Epithelial cell of esophagus (primary cell): ENCODE data around the gene AUTS2.

Experiments used
- DNase-seq: peaks from one replicate; pipeline ENCODE4 v3.0.0; 2010; ENCODE audit warnings: low read depth
- H3K4me3 ChIP-seq: 2 replicates; pipeline ENCODE4 v1.5.1; 2011; ENCODE audit warnings: mild to moderate bottlenecking, low read length, control low read depth
- TF ChIP-seq, protein P1 (sequence below): IDR thresholded peaks from 2 replicates; pipeline ENCODE4 v1.5.1; 2011; ENCODE audit warnings: low read depth, mild to moderate bottlenecking, low read length, control low read depth, inconsistent platforms; ENCODE audit not compliant: insufficient read depth; ENCODE audit errors: missing control alignments

The AUTS2 gene

GRCh38 chr7:70572571-70572970, 974.3 kb downstream of the AUTS2 start:
- no peak overlapping the region for H3K4me3 ChIP-seq
- DNase-seq, result no peak
- TF ChIP-seq, protein P1, sequence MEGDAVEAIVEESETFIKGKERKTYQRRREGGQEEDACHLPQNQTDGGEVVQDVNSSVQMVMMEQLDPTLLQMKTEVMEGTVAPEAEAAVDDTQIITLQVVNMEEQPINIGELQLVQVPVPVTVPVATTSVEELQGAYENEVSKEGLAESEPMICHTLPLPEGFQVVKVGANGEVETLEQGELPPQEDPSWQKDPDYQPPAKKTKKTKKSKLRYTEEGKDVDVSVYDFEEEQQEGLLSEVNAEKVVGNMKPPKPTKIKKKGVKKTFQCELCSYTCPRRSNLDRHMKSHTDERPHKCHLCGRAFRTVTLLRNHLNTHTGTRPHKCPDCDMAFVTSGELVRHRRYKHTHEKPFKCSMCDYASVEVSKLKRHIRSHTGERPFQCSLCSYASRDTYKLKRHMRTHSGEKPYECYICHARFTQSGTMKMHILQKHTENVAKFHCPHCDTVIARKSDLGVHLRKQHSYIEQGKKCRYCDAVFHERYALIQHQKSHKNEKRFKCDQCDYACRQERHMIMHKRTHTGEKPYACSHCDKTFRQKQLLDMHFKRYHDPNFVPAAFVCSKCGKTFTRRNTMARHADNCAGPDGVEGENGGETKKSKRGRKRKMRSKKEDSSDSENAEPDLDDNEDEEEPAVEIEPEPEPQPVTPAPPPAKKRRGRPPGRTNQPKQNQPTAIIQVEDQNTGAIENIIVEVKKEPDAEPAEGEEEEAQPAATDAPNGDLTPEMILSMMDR, result no peak

DNA sequence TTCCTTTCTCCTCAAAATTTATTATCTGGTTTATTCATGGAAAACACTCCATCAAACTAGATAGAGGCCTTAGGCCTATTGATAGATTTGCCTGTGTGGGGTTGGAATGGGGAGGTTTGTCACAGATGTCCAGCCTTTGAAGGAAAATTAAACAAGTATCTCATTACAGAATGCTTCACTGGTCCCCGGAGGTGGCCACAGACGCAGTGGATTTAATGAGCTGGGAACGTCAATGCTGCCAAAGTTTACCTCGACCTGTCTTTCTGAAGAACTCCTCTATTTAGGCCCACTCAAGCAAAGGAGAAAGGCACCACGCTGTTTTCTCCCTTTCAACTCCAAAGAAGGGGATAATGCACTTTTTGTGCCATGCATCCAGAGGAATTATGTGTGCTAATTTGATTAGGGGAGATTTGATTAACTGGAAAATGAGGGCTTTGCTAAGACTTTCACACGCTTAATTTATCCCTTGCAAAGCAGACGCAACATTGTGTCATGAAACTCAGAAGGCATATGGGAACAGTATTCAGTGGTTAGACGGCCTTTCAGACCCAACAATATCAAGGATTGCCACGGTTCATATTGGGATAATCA, 974.9 kb downstream of the AUTS2 start:
- DNase-seq, result no peak
- no peak overlapping the region for H3K4me3 ChIP-seq
- TF ChIP-seq, protein P1, result no peak

DNA sequence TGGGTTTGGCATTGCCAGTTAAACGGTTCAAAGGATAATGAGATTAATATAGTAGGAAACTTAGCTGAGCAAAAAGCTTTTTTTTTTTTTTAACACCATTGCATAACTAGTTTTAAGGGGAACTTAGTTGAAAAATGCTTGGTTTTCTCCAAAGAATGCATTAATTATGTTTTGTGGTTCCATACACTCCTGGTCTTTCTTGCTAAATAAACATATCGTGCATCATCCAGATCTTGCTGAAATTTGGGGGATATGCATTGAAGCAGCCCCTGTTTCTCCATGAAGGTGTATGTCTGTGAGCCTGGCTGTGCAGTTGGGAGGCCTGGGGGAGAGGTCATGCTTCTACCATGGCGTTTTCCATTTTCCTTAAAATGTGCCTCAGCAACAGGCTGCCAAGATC, 975.4 kb downstream of the AUTS2 start:
- no peak for DNase-seq
- H3K4me3 ChIP-seq, result no peak overlapping the region
- TF ChIP-seq, protein P1, result no peak

GRCh38 chr7:70574314-70574834, 976.1 kb downstream of the AUTS2 start:
- DNase-seq, result no peak
- TF ChIP-seq, protein P1, result no peak
- no peak overlapping the region for H3K4me3 ChIP-seq

DNA sequence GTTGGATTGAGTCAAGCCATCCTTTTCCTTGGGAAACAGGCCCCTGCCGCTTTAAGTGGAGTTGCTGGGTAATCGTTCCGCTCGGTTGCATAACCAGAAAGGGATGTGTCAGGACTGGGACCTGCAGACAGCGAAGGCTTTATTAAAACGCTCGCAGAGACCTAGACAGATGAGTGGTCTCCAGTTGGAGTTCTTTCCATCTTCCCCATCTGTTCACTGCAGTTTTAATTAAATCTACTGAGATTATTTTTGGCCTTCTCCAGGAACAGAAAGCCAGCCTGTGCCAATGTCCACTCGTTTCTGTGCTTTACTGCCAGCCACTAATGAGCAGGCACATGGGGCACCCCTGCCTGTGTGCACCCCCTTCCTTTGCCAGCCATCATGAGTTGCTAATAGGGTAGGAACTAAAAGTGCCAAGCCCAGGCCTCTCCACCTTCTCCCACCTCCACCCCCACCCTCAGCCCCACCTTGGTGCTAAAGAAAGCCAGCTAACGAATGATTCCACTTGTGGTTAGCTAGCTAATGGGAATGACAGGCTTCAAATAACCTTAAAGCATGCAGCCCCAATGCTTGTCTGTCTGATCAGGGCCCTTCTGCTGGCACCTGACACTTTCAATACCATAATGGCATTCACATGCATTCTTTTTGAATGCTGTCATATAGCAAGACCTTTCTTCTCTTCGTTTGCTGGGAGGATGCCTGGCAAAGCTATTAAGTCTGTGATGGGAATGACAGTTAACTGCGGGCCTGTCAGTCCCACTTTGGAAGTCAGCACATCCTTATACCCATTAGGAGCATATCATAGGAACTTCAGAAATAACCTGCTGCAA, 976.9 kb downstream of the AUTS2 start:
- TF ChIP-seq, protein P1, result no peak
- peak; percentile 90 for DNase-seq
- no peak overlapping the region for H3K4me3 ChIP-seq

GRCh38 chr7:70577078-70577477, 978.8 kb downstream of the AUTS2 start:
- no peak overlapping the region for H3K4me3 ChIP-seq
- TF ChIP-seq, protein P1, result no peak
- DNase-seq, result no peak
